Chondrocyte (in vitro differentiated cells): ENCODE measurements around the gene MLYCD. TPM values are rescaled to one million over a fixed set of nuclear protein-coding genes. Genes with fewer than 3 reads are reported as not detected.

ENCODE experiments used
- DNase-seq: peaks from one replicate; pipeline ENCODE4 v3.0.0; 2021; ENCODE audit warnings: mixed read lengths, low spot score
- H3K27ac Mint-ChIP-seq: one replicate; pipeline ENCODE4 v1.8.0; 2021; ENCODE audit warnings: mild to moderate bottlenecking, moderate library complexity, mixed read lengths; ENCODE audit not compliant: unreplicated experiment
- H3K27me3 Mint-ChIP-seq: 2 replicates; pipeline ENCODE4 v1.8.0; 2021; ENCODE audit warnings: low read depth, mixed read lengths
- H3K36me3 Mint-ChIP-seq: 2 replicates; pipeline ENCODE4 v1.8.0; 2021; ENCODE audit warnings: low read depth, mixed read lengths
- H3K4me1 Mint-ChIP-seq: 2 replicates; pipeline ENCODE4 v1.8.0; 2021; ENCODE audit warnings: low read depth, mild to moderate bottlenecking, mixed read lengths
- H3K4me3 Mint-ChIP-seq: one replicate; pipeline ENCODE4 v1.8.0; 2021; ENCODE audit warnings: mild to moderate bottlenecking, moderate library complexity, mixed read lengths; ENCODE audit not compliant: unreplicated experiment
- H3K9me3 Mint-ChIP-seq: 2 replicates; pipeline ENCODE4 v1.8.0; 2021; ENCODE audit warnings: low read depth, mixed read lengths
- total RNA-seq: library from RNA; stranded (reverse); gene quantifications from 3 replicates; pipeline ENCODE4 v1.2.1, GENCODE V29; 2021
- TF ChIP-seq, protein P1 (sequence below): fragments of 200-600 bp; sonication (generic); IDR thresholded peaks from 2 replicates; pipeline ENCODE4 v1.5.0; 2021; ENCODE audit warnings: antibody characterized with exemption, mild to moderate bottlenecking, moderate library complexity

Gene MLYCD
- total RNA-seq, 1 donor from 2014 or later = 3.1 TPM

DNA sequence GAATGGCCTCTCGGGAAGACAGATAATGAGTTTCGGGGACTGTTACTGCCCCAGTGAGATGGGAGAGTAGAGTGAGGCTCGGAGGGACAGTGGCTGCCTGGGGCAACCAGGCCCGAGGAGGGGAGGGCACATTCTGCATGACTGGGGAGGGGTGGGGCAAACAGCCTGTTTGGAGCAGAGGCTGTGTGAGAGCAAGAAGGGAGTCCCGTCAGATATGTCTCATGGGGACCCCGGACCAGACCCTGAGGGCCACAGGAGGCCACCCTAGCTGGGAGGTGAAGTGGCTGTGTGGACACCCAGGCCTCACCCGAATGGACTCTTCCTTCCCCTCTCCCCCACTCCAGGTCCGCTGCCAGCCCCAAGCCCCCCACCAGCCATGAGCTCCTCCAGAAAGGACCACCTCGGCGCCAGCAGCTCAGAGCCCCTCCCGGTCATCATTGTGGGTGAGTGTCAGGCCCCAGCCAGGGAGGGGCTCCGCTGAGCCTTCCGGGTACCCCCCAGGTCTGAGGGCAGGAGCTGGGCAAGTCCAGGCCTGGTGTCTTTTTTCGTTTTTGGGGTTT lies 58.5 kb downstream of the MLYCD start:
- no peak overlapping the region for H3K4me3 Mint-ChIP-seq
- H3K27ac Mint-ChIP-seq = no peak overlapping the region
- TF ChIP-seq, protein P1, sequence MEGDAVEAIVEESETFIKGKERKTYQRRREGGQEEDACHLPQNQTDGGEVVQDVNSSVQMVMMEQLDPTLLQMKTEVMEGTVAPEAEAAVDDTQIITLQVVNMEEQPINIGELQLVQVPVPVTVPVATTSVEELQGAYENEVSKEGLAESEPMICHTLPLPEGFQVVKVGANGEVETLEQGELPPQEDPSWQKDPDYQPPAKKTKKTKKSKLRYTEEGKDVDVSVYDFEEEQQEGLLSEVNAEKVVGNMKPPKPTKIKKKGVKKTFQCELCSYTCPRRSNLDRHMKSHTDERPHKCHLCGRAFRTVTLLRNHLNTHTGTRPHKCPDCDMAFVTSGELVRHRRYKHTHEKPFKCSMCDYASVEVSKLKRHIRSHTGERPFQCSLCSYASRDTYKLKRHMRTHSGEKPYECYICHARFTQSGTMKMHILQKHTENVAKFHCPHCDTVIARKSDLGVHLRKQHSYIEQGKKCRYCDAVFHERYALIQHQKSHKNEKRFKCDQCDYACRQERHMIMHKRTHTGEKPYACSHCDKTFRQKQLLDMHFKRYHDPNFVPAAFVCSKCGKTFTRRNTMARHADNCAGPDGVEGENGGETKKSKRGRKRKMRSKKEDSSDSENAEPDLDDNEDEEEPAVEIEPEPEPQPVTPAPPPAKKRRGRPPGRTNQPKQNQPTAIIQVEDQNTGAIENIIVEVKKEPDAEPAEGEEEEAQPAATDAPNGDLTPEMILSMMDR = no peak
- DNase-seq = no peak
- peaks cover 6% of the 10 kb centered on the region for H3K36me3 Mint-ChIP-seq
- H3K27me3 Mint-ChIP-seq = no peaks in the 10 kb centered on the region
- H3K4me1 Mint-ChIP-seq = peaks cover 19% of the 10 kb centered on the region
- no peaks in the 10 kb centered on the region for H3K9me3 Mint-ChIP-seq

- Mint-ChIP-seq H3K4me3 (no peak overlapping the region), H3K36me3 (peaks cover 6% of the 10 kb centered on the region), H3K9me3 (no peaks in the 10 kb centered on the region), H3K27me3 (no peaks in the 10 kb centered on the region), H3K27ac (no peak overlapping the region), H3K4me1 (peaks cover 15% of the 10 kb centered on the region)
- no peak for DNase-seq
- TF ChIP-seq, protein P1 = no peak
Observed at GRCh38 chr16:83958137-83958845, 59.4 kb downstream of the MLYCD start.

- Mint-ChIP-seq H3K4me3 (no peak overlapping the region), H3K27me3 (no peaks in the 10 kb centered on the region), H3K9me3 (no peaks in the 10 kb centered on the region), H3K27ac (no peak overlapping the region), H3K4me1 (peaks cover 8% of the 10 kb centered on the region), H3K36me3 (peaks cover 6% of the 10 kb centered on the region)
- DNase-seq = no peak
- TF ChIP-seq, protein P1 = no peak
Observed at GRCh38 chr16:83958846-83959565, 60.1 kb downstream of the MLYCD start.

DNA sequence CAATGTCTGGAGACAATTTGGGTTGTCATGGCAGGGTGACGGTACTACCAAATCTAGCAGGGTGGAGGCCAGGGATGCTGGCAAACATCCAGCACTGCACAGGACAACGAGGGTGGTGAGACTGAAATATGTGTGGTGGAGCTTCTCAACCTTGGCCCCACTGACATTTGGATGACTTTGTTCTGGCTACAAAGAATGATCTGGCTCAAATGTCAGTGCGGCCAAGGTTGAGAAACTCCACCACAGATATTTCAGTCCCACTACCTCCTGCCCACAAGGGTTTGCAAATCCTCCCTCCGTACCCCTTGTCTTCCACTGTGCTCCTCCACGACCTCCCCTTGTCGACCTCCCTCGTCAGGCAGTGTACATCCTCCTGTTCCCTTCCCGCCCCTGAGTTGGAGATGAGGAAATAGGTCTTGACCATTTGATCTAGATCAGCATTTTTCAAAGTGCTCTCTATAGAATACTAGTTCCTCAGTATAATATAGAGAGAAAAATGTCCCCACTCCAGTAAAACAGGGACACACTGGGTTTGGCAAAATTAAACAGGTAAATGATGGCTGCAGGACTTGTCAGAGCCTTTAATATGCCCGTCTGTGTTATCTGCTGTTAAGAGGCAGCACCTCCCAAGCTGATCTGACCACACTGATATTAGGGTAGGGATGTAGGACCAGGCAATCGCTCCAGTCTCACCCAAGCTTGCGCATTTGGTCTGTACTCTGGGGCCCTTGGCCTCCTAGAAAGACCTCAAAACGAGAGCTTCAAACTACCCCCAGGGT lies 60.9 kb downstream of the MLYCD start:
- Mint-ChIP-seq H3K36me3 (peaks cover 6% of the 10 kb centered on the region), H3K4me3 (no peak overlapping the region), H3K27me3 (no peaks in the 10 kb centered on the region), H3K27ac (no peak overlapping the region), H3K4me1 (peaks cover under 1% of the 10 kb centered on the region), H3K9me3 (no peaks in the 10 kb centered on the region)
- TF ChIP-seq, protein P1 = no peak
- no peak for DNase-seq
